ENCODE results near the gene DENND2A.
A peak's percentile ranks its signal among the peaks of the same experiment; 100 is the strongest.
"Not testable (repeated sequence)": the region's sequence is repeated elsewhere in the genome, so short reads cannot be mapped to it uniquely, and the experiment has no call there.

Gene DENND2A

DNA sequence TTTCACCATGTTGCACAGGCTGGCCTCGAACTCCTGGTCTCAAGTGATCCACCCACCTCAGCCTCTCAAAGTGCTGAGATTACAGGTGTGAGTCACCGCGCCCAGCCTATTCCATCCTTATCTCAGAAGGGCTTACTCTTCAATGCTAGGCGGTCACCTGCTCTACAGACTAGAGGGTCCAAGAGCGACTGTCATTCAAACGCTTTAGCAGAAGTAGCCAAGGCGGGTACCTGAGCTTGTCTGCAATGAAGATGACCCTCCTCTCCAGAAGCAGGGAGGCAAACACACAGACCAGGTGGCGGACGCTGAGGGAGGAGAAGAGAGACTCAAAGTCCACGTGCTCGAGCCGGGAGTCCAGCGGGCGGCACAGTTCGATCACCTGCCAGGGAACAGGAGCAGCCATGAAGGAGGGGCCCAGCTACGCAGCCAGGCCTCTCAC lies 96.2 kb downstream of the DENND2A start:
- no peak for DNase-seq (ENCODE audit: low read depth)

DNA sequence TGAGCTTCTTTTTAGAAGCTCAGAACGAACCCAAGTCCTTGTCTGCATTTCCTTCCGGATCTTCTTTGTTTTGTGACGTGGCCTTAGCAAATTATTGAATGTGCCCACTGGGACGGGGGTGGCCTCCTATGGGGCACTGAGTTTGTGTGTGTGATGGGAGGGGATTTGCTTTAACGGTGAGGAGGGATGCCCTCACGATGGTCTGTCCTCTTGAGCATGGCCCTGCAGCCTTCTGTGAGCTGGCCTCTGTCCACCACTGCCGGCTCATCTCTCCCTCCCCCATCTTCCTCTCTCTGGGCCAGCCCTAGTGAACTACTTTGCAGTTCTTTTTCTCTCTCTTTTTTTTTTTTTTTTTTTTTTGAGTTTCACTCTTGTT lies 98.4 kb downstream of the DENND2A start:
- no peak for DNase-seq (ENCODE audit: low read depth)

DNA sequence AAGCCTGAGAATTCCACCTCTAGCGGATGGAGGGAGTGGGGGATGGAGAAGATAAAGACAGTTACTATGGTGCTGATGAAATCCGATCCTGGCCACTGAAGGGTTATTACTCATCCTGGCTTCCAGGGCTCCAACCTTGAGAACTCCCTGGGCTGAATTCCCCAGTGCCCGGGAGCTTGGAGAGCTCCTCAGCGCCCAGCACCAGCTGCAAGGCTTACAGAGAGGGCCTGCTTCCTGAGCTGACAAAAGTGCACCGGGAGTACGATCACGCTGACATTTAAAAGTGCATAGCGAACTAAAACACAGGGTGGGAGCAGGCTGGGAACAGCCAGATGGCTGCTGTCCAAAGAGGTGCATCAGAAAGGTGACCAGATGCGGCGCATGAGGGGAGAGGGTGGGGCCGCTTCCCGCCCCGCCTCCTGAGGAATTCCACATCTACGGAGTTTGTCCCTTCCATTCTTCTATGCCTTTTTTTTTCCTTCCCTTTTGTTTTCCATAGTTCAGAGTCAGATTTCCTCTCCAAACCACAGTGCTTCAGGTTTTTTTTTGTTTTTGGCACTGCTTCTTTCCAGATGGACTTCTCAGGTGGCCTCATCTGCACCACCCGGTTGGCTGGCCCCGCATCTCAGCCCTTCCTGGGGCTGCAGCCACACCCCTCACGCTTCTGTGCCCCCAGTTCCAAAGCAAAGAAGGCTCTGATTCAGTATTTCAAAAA lies 98.9 kb downstream of the DENND2A start:
- DNase-seq (ENCODE audit: low read depth) = no peak

DNA sequence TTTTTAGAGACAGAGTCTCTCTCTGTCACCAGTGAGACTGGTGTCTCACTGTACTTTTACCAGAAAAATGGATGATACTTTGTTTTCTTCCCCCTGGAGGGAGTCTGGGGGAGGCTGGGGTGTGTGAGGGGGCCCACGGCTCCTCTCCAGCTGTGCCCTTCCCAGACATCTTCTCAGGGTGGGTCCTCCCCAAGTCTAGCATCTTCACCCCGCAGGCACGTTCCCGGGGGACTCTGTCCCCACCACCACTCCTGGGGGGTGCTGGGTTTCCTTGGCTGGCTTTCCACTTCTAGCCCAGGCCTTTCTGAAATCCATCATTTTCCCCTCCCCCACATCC lies 99.5 kb downstream of the DENND2A start:
- DNase-seq (ENCODE audit: low read depth) = no peak

DNA sequence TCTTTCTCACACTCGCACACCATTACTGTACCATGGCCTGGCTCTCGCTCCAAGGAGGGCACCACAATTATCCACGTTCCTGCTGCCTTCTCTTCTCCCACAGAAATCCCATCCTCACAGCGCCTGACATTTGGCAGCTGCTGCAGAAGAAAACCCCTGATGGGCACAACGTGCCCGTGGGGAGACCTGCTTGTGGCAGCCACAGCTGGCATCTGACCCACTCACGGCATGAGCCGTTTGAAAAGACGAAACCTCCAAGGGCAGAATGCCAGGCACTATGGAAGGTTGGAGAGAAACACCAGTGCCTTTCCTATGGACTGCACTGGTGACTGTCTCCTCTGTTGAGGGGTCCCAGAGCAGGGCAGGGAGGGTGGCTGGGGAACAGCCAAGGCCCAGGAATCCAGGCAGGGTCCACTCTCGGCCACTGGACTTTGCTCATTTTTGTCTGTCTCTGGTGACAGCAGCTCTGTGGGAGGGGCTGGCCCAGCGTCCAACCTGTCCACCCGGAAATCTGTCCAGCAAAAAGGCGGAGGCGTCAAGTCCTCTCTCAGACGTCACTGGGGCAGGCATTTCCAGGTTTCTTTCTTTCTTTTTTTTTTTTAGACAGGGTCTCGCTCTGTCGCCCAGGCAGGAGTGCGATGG lies 100.4 kb downstream of the DENND2A start:
- no peak for DNase-seq (ENCODE audit: low read depth)

DNA sequence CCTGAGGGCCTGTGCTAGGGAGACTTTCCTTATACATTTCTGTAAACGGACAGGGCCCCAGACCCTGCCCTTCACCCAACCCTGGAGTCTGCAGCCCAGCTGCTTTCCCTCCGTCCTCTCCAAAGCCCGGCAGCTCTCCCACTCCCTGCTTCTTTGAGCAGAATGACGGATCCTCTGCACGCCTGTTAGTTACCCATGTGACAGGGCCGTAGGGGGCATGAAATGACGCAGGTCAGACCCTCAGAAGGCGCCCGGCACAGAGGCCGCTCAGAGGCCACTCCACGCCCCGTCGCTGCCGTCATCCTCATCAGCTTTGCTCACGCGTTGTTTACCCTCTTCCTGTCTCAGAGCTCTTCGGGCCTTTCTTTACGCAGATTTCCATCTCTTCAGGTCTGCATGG lies 101.2 kb downstream of the DENND2A start:
- DNase-seq (ENCODE audit: low read depth) = no peak

DNA sequence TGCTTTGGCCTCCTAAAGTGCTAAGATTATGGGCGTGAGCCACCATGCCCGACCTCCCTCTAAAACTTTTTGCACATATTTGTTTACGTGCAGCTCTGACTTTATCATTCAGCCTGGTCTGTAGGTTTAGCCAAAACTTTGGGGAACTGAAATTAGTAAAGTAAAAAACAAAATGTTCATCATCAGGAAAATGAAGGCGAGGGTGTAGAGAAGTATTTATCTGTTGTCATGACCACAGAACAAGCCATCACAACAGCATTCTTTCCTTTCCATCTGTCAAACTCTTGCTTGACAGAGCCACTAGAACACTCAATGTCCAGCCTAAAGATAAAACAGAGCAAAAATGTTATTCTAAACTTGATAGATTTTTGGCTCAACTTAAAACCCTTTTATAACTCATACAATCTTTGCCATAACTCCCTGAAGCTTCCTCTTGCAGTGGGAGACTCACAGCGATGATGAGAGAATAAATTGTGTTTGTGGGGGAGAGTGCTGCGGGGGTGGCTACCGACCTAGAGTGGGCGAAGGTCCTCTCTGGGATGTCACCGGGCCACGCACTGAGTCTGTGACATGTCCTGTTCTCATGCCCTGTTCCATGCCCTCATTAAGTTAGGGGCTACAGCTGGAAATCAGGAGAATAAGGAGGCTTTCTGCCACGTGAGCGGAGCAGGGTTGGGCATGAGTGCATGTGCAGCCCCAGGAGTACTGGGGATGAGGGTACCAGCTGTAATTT lies 102.7 kb downstream of the DENND2A start:
- DNase-seq (ENCODE audit: low read depth) = no peak

DNA sequence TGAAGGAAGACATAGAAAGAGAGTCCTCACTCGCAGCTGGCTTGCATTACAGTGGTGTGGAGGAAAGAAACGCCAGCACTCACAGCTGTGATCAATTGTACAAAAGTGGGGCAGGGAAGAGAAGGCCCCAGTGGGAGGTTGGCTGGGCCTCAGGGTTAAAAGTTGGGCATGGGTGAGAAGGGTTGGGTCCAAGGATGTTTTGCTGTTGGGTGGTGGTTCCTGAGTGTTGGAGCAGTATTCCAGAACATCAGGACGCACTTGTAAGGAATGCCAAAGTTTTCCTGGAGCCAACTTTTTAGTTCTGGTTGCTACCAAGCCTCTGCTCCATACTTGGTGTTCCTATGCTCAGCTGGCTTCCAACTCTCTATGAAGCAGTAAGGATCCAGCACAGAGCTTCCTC lies 105.9 kb downstream of the DENND2A start:
- no peak for DNase-seq (ENCODE audit: low read depth)

DNA sequence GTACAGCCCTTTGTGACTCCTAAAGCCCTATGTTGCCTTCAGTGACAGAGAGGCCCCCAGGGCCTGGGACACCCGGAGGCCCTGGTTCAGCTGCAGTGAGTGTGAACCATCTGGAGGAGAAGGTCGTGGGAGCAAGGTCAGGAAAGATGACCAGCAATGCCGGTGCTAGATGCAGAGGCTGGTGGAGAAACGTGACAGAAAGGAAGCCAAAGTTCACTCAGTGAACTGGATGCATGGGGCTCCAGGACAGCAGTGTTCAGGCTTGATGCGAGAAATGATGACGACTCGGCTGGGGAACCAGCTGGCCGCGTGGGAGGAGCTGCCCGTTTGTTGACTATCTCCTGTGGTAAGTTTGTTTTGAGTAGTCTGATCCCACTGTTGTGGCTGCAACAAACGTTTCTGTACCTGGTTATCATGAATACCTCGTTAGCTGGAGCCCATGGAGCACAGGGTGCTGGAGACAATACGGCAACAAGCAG lies 107.2 kb downstream of the DENND2A start:
- DNase-seq (ENCODE audit: low read depth) = no peak

DNA sequence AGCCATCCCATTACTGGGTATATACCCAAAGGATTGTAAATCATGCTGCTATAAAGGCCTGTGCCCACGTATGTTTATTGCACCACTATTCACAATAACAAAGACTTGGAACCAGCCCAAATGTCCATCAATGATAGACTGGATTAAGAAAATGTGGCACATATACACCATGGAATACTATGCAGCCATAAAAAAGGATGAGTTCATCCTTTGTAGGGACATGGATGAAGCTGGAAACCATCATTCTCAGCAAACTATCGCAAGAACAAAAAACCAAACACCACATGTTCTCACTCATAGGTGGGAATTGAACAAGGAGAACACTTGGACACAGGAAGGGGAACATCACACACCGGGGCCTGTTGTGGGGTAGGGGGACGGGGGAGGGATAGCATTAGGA lies 111.2 kb downstream of the DENND2A start:
- DNase-seq (ENCODE audit: low read depth) = not testable (repeated sequence)

DNA sequence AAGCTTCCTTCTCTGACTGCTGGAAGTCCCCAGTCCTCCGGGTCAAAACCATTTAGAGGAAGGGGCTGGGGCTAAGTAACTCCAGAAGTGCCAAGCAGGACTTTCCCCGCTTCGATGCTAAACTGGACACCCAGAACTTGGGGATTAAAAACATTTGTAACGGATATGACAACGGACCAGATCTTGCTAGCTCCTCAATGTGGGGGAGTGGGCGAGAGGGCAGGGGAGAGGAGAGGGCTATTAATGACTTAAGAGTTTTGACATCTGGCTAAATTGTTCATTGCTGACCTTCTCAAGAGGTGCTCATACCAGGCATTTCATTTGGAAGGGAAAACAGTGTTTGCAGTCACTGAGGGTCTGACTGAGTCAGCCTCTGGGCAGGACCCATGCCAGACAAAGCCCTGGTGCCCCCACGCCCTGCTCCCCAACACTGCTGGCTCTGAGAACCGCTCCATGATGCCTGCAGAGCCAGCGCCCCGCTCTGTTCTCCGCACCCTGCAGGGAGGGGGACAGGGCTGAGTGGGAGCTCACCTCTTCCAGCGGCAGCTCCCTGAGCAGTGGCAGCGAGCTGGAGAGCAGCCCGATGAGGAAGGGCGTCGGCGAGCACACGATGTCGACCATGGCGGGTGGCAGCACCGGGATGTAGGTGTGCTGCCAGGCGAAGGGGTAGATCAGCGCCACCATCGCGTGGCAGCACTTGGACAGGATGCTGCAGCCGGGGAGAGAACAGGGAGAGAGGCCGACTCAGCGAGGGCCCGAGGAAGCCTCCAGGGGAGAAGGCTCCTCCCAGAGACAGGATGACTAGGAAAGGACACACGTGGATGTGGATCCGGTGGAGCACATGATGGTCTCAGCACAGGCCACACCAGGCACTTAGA lies 113.6 kb downstream of the DENND2A start:
- no peak for DNase-seq (ENCODE audit: low read depth)

DNA sequence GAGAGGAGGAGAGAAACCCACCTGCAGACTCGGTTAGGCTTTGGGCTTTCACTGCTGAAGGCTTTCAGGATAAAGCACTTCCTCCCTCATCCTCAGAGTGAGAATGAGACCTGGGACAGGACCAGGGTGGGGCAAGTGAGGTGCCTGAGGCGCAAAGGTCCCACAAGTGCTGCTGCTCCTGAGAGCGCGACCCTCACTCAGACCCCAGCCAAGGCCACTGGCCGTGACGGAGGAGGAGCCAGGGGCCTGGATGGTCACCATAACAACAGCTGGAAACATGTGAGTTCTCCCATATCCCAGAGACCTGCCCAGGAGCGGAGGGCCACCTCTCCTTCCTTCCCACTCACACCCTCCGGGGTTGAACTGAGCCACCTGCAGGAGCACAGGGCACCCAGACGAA lies 114.4 kb downstream of the DENND2A start:
- no peak for DNase-seq (ENCODE audit: low read depth)

DNA sequence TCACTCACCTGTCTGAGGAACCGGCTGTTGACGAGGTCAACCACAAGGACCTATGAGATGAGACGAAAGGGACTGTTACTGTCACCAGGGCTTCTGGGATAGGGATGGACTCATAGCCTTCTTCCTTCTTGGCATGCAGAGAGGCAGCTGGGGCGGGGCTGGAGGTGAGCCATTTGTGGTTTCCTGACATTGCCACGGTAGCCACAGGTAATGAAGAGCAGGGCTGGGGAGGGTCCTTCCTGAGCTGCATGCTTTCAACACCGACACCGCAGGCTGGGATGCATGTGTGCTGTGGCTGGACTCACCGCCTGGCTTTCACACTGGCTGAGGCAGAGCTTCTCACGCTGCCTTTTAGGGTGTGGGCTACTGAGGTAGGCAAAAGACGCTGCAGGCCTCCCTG lies 114.9 kb downstream of the DENND2A start:
- DNase-seq (ENCODE audit: low read depth) = peak; percentile 8

DNA sequence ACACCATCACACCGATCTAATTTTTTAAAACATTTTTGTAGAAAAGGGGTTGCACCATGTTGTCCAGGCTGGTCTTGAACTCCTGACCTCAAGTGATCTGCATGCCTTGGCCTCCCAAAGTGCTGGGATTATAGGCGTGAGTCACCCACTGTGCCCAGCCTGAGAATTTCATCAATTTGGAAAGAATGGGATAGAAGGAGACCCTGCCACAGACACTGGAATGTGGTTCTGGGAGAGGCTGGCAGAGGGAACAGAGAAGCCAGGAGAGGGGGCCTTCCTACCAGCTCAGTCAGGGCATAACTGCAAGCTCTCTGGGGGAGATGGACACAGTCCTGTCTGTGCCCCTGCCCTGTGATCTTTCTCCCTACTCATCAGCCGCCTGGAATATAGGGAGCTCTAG lies 119.2 kb downstream of the DENND2A start:
- no peak for DNase-seq (ENCODE audit: low read depth)

DNA sequence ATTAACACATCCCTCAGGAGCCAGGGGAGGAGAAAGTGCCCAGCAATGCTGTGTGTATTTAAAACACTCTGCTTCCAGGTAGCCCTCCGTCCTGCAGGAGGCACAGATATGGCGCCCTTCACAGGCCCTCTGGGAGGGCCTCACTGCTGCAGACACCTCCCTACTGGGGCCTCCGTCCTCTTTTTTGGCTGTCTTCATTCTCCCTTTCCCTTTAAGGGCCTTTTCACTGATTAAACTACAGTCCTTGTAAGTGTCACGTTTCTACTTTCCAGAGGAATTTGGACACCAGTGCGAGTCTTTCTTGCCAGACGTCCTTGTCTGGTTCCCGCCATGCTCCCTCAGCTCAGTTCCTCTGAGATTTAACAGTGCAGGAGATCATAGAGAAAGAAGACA lies 121.6 kb downstream of the DENND2A start:
- no peak for DNase-seq (ENCODE audit: low read depth)

DNA sequence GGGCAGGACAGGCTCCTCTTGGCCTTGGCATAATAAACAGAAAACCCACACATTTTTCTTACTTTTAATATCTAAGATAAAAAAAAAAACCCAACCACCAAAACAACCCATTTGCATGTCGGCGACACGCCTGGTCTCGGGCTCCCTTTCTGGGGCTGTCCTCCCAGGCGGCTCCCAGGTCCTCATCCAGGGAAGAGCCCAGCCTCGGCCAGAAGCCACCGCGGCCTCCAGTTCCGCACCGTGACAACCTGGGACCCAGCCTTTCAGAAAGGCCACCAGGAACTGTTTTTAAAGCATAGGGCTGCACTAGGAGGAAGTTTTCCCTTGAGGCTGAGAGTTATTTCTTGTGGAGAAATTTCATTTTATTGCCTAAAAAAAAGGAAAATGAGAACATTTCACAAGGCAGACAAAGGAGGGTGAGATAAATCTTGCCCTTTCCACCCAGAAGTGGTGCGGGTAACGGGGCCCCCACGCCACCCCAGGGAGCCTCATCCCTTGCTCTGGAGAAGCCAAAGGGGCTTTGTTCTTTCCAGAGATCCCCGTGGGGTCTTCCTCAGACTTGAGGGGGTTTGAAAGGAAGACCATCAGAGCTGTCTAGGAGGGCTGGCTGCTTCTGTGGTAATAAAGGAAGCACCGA lies 122.1 kb downstream of the DENND2A start:
- DNase-seq (ENCODE audit: low read depth) = no peak

DNA sequence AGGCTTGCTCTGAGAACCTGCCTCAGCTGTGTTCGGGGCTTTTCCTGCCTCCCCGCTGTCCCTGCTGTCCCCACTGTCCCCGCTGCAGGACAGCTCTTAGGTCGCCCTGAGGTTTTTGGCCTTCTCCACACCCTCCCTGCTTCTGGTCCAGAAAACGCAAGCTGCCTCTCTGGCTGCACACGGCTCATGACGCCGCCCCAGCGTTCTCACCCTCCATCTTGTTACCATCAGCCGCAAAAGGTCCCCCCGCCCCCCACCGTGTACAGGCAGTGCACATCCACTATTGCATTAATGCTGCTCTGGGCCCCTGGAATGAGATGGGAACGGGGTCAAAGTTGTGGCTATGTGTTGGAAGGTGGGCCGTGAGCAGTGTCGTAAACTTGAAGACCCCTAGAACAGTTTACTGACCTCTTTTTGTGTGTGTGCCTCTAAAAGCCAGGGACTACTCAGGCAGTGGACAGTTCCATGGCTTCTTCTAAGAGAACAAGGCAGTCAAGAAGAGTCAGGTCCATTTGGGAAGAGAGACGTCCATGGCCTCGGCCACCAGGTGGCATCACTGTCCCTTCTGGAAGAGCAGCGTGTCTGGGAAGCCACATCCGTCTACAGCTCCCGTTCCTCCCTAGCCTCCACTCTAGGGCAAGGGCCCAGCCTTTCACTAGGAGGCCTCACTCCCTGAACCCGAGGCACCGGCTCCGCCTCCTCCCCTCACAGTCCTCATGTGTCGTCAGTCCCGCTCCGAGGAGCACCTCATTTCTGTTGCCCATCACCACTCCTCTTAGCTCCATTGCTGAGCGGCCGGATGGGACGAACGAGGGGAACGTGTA lies 122.9 kb downstream of the DENND2A start:
- DNase-seq (ENCODE audit: low read depth) = peak; percentile 46

DNA sequence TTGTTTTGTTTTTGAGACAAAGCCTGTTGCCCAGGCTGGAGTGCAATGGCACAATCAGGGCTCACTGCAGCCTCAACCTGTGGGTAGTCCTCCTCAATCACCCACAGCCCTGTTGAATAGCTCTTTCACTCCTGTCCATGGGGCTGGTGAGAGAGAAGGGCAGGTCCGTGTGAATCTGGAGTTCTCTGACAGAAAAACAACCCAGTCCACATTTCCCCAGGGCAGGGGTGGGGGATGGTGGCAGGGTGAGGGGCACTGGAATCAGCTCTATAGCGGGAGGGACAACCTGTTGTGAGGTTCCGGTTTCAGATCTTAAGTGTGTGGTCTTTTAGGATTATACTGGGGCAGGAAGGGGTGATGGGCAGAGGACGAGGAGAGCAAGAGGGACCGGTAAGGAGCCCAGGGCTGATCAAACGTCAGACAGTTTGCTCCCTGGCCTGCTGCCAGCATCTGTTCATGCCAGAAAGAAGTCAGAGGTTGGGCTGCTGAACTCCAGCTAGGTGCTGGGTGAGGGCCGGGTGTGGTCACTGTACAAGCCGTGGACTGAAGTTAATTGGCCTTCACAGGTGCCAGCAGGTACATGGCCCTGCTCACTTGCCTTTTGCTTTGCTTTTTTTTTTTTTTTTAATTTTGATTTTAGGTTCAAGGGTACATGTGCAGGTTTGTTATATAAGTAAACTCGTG lies 128.2 kb downstream of the DENND2A start:
- no peak for DNase-seq (ENCODE audit: low read depth)

DNA sequence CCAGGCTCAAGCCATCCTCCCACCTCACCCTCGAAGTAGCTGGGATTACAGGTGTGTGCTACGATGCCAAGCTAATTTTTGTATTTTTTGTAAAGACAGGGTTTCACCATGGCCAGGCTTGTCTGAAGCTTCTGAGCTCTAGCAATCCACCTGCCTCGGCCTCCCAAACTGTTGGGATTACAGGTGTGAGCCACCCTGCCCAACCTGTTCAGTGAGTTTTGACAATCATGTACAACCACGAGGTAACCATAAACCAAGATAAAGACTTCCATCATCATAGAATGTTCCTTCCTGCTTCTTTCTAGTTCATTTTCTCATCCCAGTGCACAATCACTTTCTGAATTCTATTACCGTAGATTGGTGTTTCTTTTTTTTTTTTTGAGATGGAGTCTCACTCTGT lies 130.8 kb downstream of the DENND2A start:
- no peak for DNase-seq (ENCODE audit: low read depth)

DNA sequence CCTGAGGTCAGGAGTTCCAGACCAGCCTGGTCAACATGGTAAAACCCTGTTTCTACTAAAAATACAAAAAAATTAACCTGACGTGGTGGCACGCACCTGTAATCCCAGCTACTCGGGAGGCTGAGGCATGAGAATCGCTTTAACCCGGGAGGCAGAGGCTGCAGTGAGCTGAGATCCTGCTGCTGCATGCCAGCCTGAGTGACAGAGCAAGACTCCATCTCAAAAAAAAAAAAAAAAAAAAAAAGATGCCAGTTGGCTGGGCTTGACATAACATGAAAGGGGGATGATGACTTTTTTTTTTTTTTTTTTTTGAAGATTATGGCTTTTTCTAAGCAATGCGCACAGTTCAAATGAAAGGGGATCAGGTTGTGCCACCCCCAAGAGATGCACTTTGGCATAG lies 133.1 kb downstream of the DENND2A start:
- not testable (repeated sequence) for DNase-seq (ENCODE audit: low read depth)
